ENCODE measurements around the gene CCDC177. TPM values are rescaled to one million over a fixed set of nuclear protein-coding genes. Genes with fewer than 3 reads are reported as not detected.

CCDC177 gene
- total and polyA plus RNA-seq, 2 of the 8 experiments (the other 6 are each of a cell fraction or from before 2014, with no cell fraction given), result 0.62 to 2.8 TPM

DNA sequence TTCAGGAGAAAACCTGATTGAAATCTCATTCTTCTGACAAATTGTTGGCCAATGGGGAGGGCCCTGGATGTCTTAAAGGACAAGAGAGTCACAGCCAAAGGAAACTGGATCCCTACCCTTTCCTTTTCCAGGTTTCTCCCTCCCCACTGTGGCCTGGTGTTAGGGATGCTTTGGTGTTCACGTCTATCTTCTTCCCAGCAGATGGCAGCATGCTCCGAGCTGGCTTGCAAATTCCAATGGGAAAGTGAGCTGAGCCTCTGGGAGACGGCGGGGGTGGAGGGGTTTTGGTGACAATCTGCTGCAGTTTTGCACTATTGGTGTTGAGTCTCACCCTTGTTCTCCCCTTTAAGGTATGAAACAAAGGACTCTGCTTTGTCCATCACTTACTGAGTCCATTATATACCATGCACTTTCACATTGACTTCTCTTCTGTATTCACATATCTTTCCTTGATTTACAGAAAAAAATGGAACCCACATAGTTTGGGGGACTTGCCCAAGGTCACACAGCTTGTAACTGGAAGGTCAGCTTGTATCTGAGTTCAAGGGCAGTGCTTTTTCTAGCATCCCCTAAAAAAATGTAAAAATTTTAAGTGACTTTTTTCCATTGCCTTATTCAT, 39.3 kb downstream of the CCDC177 start (continued):
- no peak for TF ChIP-seq GABPA (IDR thresholded peaks at IDR 0.05; ENCODE audit: borderline replicate concordance, insufficient read depth, low read length)
- no peak for TF ChIP-seq MAFK (IDR thresholded peaks at IDR 0.05; ENCODE audit: low read depth, low read length)
- no peak for TF ChIP-seq SP1 (IDR thresholded peaks at IDR 0.05; ENCODE audit: low read depth, low read length)
- TF ChIP-seq RAD21 (IDR thresholded peaks at IDR 0.05 in 1 of 2, conservative IDR thresholded peaks at IDR 0.05 in 1 of 2; ENCODE audit: low read depth in 2 of 2, low read length in 2 of 2), result peak; percentile 83 to 85
- TF ChIP-seq RXRA (IDR thresholded peaks at IDR 0.05; ENCODE audit: insufficient read depth, low read depth, low read length), result no peak
- no peak for TF ChIP-seq CREB1 (IDR thresholded peaks at IDR 0.05)
- TF ChIP-seq ASH2L (IDR thresholded peaks at IDR 0.05; ENCODE audit: low read length), result no peak
- no peak for TF ChIP-seq KDM1A (IDR thresholded peaks at IDR 0.05; ENCODE audit: borderline replicate concordance, low read length)
